GM18520 (cell line): ENCODE results near the gene KIFC1.
"Not testable (repeated sequence)": the region's sequence is repeated elsewhere in the genome, so short reads cannot be mapped to it uniquely, and the experiment has no call there.

Experiments used
- ATAC-seq: cut with Tn5 transposase; IDR thresholded peaks from one replicate; pipeline ENCODE4 v1.9.1; 2021; ENCODE audit not compliant: unreplicated experiment

Gene KIFC1, protein sequence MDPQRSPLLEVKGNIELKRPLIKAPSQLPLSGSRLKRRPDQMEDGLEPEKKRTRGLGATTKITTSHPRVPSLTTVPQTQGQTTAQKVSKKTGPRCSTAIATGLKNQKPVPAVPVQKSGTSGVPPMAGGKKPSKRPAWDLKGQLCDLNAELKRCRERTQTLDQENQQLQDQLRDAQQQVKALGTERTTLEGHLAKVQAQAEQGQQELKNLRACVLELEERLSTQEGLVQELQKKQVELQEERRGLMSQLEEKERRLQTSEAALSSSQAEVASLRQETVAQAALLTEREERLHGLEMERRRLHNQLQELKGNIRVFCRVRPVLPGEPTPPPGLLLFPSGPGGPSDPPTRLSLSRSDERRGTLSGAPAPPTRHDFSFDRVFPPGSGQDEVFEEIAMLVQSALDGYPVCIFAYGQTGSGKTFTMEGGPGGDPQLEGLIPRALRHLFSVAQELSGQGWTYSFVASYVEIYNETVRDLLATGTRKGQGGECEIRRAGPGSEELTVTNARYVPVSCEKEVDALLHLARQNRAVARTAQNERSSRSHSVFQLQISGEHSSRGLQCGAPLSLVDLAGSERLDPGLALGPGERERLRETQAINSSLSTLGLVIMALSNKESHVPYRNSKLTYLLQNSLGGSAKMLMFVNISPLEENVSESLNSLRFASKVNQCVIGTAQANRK

DNA sequence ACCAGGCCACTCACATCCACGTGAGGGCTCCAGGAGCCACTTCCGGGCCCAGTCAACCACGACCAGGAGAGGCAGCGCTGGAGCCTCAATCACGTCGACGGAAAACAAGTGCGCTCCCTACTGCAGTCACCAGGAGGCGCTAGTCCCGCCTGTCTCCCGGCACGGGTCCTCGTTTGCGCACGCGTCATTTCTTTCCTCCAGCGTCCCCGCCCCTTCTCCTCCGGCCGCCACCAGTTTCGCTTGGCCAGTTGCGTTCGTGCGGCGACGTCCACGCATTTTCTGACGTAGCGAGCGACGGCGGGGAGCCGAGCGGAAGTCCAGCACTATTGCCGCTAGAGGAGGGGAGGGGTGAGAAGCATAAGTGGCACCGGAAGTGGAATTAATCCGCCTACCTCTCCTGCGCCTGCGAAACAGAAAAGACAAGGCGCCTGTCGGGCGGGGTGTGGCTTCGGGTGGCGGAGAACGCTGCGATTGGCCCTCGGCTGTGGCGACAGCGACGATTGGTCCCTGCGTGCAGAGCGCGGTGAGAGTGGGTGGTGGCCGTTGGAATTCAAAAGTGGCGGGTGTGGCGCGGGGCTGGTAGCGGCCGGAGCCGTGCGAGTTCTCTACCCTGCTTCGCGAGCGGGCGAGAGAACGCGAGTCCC is at the start of gene KIFC1:
Gene KIFC1 (plus strand): TSS at position 546 of the 644 bp plus-strand sequence. CDS start 163 bp downstream, outside the sequence.
- peak; percentile 83 for ATAC-seq

DNA sequence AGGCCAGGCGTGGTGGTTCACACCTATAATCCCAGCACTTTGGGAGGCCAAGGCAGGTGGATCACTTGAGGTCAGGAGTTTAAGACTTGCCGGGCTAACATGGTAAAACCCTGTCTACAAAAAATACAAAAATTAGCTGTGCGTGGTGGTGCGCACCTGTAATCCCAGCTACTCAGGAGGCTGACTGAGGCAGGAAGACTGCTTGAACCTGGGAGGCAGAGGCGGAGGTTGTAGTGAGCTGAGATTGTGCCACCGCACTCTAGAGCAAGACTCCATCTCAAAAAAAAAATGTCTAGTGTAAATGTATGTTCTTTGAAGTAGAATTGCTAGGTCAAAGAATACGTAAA is 48.0 kb upstream of the KIFC1 start:
- ATAC-seq, result not testable (repeated sequence)

DNA sequence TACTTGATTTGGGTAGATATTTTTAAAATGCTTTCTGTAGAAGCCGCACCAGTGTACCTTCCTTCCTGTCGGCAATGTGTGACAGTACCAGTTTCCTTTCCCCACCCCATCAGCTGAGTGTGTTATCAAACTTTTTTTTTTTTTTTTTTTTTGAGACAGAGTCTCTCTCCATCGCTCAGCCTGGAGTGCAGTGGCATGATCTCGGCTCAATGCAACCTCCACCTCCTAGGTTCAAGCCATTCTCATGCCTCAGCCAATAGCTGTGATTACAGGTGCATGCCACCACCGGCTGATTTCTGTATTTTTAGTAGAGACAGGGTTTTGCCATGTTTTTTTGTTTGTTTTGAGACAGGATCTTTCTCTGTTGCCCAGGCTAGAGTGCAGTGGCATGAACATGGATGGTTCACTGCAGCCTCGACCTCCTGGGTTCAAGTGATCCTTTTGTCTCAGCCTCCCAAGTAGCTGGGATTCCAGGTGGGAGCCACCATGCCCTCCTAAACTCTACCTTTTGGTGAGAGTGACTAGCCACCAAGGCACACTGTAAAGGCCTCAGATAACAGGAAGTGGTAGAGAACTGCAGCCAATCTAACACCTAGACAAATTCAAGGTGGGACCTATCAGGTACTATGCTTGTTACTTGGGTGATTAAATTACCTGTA is 47.5 kb upstream of the KIFC1 start:
- ATAC-seq, result peak; percentile 41

DNA sequence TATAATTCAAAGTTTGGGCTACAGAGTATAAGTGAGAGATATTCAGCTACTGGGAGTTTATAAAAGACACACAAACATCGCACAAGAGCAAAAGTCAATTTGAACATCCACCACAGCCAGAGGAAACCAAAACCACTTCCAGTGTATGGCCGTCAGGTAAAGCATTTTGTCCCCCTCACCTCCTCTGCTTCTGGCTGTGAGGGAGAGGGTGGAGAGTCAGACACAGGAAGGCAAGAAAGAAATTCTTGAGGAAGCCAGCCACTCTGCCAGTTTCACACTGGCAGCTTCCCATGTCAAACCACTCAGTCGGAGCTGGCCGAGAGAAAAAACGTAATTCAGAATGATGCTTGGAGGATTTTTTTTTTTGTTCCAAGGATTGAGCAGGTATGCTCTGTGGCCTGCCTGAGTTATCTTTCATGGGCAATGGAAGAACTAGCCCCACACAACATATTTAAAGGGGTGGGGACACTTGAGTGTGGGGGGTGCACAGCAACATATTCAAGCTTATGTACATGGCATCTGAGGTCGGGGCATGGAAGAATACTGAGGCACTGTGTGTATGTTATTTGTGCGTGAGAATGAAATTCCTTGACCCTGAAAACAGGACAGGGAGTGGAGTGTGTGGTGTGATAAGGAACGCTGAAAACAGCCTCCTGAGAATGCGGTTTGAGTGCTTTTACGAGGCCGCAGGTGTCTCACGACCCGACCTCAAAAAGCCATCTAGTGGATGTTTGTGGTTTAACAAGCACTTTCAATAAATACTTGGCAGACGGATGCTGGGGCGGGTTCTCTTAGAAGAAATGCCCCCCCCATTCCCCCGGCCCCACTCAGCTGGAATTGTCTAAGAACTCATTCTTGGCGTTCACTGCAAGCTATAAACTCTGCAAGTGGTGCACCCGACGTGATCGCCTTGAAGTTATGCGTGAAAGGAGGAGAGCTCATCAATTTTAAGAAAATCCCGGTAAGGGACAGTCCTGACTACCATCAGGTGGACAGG is 46.6 kb upstream of the KIFC1 start:
- ATAC-seq, result no peak

DNA sequence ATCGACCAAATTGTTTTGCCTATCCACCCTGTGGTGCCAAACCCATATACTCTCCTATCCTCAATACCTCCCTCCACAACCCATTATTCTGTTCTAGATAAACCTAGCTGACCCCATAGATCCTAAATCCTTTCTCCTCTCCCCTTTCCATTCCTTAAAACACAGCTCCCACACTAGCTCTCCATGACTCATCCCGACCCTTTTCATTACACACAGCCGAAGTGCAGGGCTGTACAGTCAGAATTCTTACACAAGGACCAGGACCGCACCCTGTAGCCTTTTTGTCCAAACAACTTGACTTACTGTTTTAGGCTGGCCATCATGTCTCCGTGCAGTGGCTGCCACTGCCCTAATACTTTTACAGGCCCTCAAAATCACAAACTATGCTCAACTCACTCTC is 44.7 kb upstream of the KIFC1 start:
- ATAC-seq, result not testable (repeated sequence)

DNA sequence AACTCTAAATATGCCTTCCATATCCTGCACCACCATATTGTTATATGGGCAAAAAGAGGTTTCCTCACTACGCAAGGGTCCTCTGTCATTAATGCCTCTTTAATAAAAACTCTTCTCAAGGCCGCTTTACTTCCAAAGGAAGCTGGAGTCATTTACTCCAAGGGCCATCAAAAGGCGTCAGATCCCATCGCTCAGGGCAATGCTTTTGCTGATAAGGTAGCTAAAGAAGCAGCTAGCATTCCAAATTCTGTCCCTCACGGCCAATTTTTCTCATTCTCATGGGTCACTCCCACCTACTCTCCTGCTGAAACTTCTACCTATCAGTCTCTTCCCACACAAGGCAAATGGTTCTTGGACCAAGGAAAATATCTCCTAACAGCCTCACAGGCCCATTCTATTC is 43.8 kb upstream of the KIFC1 start:
- ATAC-seq, result no peak

DNA sequence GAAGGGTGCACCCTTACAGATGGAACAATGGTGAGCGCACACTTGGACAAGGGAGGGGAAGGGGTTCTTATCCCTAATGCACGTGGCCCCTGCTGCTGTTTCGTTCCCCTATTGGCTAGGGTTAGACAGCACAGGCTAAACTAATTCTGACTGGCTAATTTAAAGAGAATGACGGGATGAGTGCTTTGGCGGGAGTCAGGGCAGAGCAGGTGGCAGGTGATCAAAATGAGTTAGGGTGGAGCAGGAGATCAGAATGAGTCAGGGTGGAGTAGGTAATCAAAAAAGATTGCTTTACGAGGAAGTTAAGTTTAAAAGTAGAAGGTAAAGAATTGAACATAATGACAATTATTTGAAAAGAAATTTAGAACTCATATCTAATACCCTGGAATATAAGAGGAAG is 35.8 kb upstream of the KIFC1 start:
- not testable (repeated sequence) for ATAC-seq

DNA sequence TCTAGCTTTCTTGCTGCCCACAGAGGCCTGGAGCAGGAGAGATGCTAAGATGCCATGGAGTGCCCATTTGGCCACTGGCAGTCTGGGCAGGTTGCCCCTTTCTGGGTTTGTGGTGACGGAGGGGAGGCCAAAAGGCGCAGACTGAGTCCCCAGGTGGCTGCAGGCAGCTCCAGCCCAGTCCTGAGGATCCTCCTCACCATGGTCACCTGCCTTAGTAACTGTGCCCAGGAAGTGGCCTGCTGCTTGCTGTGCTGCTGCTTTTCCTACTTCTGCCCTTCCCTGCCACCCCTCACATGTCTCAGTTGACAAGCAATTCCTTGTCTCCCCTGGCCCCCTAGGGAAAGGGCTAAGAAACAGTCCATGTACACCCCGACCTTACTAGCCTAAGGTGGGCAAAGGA is 35.3 kb upstream of the KIFC1 start:
- ATAC-seq, result no peak

DNA sequence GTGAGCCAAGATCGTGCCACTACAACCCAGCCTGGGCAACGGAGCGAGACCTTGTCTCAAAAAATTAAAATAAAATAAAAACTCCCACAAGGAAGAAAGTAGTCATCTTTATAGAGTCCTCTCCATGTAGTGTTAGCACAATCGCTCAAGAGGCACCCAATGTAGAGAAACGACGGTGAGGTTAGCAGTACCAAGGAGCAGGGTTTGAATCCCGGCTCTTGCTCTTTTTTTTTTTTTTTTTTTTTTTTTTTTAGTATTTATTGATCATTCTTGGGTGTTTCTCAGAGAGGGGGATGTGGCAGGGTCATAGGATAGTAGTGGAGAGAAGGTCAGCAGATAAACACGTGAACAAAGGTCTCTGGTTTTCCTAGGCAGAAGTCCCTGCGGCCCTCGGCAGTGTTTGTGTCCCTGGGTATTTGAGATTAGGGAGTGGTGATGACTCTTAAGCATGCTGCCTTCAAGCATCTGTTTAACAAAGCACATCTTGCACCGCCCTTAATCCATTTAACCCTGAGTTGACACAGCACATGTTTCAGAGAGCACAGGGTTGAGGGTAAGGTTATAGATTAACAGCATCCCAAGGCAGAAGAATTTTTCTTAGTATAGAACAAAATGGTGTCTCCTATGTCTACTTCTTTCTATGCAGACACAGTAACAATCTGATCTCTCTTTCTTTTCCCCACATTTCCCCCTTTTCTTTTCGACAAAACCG is 34.3 kb upstream of the KIFC1 start:
- ATAC-seq, result not testable (repeated sequence)

DNA sequence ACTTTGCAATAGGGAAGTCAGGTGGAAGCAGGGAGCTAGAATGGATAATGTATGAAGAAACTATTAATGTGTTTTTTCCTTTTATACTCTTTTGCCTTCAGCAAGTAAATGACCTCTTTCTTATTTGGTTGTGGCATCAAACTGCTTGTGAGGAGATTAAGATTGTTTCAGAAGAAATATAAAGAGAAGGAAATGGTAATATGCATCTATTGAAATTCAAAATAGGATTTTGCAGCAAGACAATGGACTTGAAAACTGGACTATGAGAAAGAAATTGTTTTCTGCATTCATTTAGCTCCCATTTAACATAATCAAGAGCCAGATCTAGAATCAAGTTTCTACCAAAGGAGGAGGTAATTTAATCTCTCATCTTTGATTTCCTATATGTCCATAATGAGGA is 32.3 kb upstream of the KIFC1 start:
- ATAC-seq, result no peak

DNA sequence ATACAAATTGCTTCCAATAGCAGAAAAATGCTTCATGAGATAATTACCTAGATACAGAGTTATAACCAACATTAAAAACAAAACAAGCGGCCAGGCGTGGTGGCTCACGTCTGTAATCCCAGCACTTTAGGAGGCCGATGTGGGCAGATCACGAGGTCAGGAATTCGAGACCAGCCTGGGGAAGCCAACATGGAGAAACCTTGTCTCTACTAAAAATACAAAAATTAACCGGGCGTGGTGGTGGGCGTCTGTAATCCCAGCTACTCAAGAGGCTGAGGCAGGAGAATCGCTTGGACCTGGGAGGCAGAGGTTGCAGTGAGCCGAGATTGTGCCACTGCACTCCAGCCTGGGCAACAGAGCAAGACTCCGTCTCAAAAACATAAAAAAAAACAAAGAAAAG is 28.1 kb upstream of the KIFC1 start:
- not testable (repeated sequence) for ATAC-seq

DNA sequence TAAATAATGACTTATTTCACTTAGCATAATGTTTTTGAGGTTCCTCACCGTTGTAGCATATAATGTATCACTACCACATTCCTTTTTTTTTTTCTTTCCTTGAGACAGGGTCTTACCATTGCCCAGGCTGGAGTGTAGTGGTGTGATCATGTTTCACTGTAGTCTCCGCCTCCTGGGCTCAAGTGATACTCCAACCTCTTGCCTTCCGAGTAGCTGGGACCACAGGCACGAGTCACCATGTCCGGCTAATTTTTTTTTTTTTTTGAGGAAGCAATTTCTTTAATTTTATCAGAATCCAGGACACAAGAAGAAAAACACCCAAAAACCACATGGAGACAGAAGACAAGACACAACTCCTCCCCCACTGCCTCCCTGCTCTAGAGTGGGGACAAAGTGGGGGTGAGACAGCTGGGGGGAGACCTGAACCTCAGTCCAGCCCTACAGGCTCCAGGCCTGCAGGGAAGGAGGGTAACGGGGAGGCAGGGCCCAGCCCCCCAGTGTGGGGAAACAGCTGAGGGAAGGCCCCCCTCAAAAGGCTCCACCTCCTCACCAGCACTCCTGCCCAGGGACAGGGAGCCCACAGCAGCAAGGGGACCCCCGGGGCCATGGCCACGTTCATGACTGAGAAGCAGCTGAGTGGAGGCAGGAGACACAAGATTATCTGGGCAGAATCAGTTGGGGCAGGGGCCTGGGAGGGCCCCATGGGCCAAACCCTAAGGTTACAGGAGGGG is 27.0 kb upstream of the KIFC1 start:
- not testable (repeated sequence) for ATAC-seq

DNA sequence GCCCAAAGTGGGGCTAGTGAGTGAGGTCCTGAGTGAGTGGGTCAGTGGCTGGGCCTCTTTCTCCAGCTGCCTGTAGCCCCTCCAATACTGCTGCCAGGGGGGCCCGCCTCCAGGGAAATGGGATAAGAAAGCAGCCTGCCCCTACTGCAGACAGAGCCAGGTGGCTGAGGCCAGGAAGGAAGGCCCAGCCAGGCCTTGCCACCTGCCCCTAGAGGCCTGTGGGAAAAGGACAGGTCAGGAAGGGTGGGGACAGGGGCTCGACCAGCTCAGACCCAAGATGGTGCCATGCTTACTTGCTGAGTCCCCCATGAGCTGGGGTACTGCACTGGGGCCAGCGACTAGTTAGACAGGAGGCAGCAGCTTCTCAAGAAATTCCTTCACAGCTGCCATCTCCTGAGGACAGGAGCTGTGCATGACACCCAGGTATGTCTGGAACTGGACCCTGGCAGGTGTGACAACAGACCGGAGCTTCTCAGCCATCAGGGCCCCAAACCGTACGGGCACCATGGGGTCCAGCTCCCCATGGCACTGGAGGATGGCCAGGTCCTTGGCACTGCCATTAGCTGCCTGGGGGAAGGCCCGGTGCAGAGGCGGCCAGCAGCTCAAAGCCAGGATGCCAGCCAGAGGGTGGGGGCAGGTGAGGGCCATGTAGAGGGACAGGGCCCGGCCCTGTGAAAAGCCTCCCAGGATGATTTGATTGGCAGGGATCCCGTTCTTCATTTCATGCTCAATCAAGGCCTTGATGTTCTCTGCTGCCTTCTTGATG is 26.2 kb upstream of the KIFC1 start:
- not testable (repeated sequence) for ATAC-seq

DNA sequence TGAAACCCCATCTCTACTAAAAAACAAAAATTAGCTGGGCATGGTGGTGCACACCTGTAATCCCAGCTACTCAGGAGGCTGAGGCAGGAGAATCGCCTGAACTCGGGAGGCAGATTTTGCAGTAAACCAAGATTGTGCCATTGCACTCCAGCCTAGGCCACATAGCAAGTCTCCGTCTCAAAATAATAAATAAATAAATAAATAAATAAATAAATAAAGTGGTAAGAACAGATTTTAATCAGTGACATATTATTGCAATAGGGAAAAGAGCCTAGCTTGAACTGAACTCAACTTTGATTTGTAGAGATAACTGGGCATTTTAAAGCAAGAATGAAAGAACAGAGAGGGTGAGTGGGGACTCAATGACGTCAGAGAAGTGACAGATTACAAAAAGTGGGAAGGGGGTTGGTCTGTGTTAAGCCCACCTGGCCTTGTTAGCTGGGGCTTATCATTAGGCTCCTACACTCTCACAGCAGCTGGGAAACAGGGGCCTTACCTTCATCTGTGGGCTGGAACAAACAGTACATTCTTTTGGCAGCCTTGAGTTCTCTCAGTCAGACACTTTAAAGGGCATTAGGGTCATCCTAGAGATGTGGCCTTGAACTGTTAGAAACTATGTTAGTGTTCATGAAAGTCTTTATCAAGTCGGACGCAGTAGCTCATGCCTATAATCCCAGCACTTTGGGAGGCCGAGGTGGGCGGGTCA is 24.5 kb upstream of the KIFC1 start:
- ATAC-seq, result no peak

DNA sequence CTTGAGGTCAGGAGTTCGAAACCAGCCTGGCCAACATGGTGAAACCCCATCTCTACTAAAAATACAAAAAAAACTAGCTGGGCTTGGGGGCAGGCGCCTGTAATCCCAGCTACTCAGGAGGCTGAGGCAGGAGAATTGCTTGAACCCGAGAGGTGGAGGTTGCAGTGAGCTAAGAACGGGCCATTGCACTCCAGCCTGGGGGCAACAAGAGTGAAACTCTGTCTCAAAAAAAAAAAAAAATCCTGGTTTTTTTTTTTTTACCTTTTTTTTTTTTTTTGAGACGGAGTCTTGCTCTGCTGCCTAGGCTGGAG is 24.0 kb upstream of the KIFC1 start:
- not testable (repeated sequence) for ATAC-seq

DNA sequence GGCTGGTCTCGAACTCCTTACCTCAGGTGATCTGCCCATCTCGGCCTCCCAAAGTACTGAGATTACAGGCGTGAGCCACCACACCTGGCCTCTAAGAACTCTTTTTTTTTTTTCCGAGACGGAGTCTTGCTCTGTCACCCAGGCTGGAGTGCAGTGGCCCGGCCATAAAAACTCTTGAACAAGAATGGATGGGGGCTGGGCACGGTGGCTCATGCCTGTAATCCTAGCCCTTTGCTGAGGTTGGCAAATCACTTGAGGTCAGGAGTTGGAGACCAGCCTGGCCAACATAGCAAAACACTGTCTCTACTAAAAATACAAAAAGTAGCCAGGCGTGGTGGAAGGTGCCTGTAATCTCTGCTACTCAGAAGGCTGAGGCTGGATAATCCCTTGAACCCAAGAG is 19.7 kb upstream of the KIFC1 start:
- not testable (repeated sequence) for ATAC-seq

DNA sequence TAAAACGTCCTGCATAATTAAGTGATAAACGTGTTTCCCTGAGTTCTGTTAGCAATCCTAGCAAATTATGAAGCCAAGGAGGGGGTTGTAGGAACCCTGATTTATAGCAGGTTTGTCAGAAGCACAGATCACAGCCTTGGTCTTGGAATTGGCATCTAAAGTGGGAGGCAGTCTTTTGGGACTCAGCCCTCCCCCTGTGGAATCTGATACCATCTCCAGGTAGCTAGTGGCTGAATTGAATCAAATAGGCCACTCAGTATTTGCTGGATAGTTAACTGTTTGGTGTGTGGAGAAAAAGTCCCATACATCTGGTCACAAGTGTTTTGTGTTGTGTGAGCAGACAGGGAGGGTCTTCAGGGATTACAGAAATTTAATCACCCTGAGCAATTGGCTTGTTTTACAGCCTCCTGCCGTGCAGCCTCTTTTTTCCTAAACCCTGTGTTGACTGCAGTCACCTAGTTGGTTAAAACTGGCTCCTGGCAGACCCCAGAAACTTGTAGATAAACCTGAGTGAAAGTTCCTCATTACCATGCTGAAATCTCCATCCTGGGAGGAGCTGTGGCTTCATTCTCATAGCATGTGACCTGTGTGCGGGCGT is 19.0 kb upstream of the KIFC1 start:
- ATAC-seq, result no peak
